Ammon's horn (tissue), 1 donor: ENCODE data around the gene EIF5.

Experiments used
- DNase-seq: peaks from one replicate; pipeline ENCODE4 v3.0.0-alpha.2; 2016; ENCODE audit warnings: low spot score

The EIF5 gene

DNA sequence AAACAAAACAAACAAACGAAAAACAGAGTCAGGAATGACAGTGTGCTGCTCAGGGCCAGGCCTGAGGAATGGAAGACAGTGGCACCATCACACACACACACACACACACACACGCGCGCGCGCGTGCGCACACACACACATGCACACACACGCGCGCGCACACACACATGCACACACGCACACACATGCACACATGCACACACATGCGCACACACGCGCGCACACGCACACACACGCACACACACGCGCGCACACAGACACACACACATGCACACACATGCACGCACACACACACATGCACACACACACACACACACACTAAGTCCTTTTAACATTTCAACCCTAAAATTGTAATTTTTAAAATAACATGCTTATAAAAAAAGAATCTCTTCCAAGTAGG, 38.0 kb downstream of the EIF5 start:
- DNase-seq = no peak

DNA sequence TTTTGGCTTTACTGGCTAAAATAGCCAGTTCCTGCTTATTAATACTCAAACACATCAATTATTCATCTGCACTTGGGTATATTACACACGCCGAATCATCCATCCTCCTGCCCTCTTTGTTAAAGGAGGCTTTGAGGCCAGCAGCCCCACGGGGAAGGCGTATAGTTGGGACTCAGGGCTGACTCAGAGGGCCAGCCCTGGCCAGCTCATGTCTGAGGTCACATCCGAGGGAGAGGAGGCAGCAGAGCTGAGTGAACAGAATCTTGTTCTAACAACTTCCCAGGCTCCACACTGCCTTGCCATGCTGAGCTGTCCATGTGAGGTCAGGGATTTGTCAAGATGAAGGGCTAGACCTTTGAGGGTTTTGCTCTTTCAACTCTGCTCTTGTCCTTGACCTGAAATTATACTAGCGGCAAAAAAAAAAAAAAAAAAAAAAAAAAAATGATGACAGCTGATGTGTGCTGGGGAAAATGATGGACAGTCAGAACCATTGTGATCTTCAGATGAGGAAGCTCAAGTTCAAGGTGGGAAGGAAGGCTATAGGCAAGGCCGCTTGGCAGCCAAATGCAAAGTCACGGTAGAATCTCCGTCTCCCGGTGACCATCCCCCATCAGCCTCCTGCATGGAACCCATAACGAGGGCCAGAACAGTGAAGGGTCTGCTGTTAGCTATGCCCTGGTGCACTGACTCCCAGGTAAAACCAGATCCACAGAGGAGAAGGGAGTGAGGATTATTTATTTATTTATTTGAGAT, 38.7 kb downstream of the EIF5 start:
- no peak for DNase-seq

DNA sequence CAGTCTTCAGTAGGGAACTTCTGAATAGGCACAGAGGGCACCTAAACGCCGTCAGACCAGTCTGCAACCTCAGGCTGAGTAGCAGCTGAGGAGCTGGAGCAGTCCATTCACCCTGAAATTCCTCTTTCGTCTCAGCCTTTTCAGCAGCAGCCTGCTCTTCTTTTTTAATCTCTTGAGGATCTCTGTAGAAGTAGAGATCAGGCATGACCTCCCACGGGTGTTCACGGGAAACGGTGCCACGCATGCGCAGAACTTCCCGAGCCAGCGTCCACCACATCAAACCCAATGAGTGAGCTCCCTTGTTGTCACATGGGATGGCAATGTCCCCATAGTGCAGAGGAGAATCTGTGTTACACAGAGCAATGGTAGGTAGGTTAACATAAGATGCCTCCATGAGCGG, 40.1 kb downstream of the EIF5 start:
- no peak for DNase-seq

DNA sequence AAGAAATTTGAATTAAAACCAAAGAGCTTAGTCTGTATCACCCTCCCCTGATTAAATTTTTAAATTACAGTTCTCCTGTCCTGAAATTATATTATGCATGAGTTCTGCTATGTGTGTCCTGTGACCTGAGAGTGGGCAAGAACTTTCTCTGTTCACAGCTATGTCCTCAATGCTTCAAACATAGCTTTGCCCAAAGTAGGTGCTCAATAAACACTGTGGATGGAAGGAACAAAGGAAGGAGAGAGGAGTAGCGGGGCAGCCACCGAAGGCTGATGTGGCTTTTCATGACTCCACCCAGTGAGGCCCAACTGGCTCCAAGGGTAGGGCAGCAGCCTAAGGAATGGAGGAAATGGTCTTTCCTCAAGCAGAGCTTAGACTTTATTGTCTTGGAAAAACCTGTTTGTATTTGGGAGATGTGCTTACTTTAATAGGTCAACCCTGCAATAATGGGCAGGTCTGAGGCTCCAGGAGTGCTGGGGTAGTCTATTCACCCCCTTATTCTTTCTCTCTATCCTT, 43.5 kb downstream of the EIF5 start:
- no peak for DNase-seq

DNA sequence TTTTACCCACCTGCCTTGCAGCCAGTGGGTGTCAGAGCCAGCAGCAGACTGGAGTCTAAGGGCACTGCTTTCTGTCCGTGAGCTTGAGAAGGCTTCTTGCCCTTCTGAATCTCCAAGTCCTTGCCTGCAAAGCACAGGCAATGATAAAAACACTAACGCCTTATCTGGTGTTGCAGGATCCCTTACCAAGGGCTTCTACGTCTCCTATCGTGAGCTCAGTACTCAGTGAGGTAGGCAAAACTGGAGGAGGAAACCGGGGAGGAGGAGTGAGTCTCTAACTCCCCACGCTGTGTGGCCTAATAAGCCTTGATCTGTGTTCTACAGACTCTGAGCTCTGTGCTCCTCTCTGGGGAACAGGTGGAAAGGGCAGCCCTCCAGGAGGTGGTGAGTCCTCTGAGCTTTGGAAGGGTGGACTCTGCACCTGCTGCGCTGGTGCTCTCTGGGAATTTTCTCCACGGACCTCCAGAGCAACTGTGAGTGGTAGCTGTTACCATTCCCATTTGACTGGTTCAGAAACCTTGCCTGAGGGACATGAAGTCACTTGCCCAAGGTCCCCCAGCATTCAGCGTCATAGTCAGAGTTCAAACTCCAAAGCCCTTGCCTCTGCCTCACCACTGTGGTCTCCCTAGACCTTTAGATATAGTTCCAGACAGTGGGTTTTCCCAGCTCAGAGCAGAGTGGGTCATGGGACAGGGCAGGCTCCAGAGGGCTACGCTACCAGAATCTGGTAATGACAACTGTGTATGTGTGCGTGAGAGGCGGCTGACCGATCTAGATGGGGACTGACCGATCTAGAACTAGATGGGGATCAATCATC, 44.2 kb downstream of the EIF5 start:
- DNase-seq = no peak

DNA sequence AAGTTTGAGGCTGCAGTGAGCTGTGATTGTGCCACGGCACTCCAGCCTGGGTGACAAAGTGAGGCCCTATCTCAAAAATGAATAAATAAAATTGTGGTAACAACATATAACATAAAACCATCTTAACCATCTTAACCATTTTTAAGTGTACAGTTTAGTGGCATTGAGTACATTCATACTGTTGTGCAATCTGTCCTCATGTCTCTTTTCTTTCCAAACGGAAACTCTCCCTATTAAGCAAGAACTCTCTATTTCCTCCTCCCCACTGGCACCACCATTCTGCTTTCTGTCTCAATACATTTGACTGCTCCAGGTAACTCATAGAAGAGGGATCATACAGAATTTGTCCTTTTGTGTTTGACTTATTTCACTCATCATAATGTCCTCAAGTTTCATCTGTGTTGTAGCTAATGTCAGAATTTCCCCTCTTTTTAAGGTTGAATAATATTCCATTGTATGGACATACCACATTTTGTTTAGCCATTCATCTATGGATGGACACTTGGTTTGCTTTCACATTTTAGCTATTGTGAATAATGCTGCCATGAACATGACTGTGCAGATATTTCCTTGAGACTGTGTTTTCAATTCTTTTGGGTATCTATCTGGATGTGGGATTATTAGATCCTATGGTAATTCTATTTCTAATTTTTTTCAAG, 46.8 kb downstream of the EIF5 start:
- DNase-seq = no peak

DNA sequence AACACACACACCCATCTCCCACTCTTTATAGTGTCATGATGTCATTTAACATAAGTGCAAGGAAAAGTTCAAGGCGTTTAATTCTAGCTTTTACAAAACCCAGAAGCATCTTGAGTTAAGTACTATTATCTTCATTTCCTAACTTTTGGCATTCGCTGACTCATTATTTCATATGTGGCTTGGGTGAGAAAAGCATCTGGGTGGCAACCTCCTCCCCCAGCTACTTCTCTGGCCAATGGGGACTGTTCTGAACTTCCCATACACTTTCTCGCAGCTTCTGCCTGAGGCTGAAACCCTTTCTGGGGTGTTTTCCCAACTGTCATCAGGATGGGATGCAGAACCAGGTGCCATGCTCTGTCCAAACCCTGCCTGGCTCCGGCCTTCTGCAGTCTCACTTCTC, 48.3 kb downstream of the EIF5 start:
- DNase-seq = no peak

DNA sequence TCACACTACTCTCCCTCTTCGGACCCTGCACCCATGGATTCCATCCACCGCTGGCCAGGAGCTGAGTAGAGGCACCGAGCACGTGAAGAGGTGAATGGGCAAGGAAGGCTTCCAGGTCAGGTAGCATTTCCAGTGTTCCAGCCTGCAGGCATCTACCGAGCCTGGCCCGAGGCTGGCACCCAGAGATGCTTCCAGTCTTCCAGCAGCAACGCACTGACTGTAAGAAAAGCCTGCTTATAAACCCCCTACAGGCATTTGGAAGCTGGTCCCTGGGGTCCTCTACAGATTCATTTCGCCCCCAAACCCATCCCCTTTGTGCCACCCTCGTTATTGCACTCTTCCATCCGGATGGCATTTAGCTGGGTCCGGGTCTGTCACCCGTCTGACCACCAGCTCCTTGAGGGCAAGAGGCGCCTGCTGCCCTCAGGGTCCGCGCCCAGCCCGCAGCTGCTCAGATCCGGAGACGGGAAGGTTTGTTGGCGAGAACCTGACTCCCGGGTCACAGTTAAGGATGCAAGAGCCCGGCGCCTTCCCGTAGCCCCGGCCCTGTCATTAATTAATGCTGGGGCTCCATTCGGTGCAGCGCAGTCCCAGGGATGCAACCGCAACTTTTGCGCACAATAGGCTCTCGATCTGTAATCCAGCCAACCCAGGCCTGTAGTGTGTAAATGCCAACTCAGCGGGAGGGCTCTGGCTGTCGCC, 50.6 kb downstream of the EIF5 start:
- DNase-seq = no peak

DNA sequence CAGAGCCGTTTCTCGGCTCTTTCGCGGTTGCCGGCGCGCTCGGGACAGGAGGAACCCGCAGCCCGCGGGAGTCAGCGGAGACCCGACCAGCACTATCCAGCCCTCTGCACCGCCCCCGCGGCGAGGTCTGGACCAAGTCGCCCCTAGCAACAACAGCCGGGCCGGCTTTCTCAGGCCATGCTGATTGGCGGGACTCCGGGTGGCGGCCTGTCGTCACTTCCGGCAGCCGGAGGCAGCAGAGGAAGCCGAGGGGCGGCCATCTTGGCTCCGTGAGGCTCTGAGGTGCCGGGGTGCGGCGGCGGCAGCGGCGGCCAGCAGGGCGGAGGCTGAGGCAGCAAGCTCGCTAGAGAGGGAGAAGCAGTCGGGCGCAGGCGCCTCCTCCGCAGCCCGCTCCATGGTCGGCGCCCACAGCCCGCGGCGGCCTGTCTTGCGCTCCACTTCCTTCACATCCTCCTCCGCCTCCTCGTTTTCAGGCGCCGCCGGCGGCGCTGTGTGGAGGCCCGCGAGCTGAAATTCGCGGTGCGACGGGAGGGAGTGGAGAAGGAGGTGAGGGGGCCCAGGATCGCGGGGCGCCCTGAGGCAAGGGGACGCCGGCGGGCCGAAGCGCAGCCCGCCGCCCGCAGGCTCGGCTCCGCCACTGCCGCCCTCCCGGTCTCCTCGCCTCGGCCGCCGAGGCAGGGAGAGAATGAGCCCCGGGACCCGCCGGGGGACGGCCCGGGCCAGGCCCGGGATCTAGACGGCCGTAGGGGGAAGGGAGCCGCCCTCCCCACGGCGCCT, 51.3 kb downstream of the EIF5 start, which contains the start of gene MARK3:
TSS of gene MARK3 (plus strand) at position 264 of the 777 bp plus-strand sequence. CDS start 615 bp downstream, outside the sequence.
- DNase-seq = peak; percentile 97

DNA sequence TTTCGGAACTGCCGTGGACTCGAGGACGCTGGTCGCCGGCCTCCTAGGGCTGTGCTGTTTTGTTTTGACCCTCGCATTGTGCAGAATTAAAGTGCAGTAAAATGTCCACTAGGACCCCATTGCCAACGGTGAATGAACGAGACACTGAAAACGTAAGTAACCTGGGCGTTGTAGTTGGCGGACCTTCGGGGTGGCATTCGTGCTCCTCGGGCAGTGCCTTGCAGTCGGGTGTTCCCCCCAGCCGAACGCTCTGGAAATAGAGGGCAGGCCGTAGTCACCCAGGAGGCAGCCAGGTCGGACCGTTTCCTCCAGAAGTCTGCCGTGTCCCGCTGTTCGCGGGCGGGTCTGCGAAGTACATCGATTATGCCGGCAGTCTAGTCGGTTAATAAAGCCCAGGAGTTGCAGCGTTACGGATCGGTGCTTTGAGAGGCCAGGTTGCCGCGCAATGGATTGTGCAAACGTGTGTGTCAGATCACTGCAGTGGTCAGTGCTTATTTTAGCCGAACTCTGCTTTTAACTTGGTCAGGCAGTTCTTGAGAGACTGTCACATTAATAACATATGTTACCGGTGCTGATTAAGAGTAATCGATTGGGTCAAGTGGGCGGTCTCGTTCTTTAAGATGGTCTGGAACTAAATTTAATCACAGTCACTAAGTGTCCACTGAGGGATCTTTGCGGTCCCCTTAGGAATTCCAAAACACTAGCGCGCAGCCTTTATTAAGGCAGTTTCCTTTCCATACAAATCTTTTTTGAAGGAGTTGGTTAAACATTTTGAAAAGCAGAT, 52.1 kb downstream of the EIF5 start:
- DNase-seq = no peak

DNA sequence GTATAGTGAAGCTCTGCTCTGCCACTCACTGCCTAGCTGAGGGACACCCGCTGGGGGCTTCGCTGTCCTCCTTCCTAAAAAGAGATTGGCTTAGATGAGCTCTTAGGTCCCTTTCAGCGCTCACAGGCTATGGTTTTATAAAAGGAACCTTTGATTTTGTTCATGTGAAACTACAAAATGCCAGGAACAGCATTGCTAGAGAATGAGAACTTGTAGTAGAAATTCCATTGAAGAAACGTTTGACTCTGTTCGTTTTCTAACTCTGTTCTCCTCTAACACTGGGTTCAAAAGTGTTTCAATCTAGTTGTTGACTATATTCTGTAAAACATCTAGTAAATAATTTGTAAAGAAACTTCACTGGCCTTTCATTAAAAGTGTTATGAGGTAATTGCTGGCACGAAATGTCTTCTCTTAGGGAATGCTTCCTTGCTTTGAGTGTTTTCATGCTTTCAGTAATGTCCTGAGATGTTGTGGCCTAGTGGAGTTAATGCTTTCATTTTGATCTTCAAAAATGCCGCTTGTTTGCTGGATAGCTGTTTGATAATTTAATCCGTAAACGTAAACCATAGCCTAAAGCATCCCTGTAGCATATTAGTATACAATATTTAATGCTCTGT, 52.8 kb downstream of the EIF5 start:
- no peak for DNase-seq

DNA sequence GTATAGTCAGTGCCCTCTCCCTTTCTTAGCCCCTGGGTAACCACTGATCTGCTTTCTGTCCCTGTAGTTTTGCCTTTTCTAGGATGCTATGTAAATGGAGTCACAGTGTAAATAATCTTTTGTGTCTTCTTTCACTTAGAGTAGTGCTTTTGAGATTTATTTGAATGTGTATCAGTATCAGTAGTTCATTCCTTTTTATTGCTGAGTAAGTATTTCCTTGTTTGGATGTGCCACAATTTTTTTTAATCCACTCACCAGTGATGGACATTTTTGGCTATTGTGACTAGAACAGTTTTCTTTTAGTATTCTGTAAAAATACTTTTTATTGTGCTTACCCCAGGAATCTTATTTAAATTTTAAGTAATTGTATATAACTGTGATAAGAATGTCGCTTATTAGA, 54.6 kb downstream of the EIF5 start:
- no peak for DNase-seq

DNA sequence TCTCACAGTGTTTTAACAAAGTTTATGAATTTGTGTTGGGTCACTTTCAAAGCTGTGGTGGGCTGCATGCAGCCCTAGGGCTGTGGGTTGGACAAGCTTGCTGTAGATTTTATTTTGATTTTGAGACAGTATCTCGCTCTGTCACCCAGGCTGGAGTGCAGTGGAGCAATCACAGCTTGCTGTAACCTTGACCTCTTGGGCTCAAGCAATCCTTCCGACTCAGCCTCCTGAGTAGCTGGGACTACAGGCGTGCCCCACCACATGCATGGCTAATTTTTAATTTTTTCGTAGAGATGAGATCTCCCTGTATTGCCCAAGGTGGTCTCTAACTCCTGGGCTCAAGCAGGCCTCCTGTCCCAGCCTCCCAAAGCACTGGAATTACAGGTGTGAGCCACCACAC, 56.6 kb downstream of the EIF5 start:
- DNase-seq = no peak

DNA sequence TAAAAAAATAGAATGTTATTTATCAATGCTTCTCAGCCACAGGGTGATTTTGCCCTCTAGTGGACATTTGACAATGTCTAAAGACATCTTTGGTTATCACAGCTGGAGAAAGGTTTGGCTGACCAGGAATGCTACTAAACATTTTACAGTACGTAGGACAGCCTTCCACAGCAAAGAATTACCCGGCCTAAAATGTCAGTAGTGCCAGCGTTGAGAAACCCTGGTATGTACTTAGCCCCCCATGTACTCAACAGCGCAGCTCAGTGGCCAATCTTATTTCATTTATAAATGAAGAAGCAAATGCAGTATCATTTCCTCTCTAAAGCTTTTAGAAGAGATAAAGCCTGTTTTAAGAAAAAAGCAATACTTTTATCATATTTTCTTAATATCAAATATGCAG, 57.0 kb downstream of the EIF5 start:
- peak; percentile 61 for DNase-seq

DNA sequence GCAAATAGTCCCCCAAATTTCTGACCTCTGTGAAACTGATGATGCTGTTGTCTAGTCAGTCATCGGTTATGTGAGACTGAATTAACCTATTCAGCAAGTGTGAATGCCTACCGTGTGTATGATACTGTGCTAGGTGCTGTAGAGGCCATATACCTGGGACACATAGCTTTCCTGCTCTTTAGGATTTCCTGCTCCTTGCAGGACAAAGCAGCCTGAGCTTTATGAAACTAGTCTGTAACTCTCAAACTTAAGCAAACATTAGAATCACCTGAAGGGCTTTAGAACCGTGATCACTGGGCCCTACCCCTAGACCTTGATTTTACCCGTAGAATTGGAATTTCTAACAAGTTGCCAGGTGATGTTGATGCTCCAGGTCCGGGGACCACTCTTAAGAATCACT, 58.1 kb downstream of the EIF5 start:
- no peak for DNase-seq

DNA sequence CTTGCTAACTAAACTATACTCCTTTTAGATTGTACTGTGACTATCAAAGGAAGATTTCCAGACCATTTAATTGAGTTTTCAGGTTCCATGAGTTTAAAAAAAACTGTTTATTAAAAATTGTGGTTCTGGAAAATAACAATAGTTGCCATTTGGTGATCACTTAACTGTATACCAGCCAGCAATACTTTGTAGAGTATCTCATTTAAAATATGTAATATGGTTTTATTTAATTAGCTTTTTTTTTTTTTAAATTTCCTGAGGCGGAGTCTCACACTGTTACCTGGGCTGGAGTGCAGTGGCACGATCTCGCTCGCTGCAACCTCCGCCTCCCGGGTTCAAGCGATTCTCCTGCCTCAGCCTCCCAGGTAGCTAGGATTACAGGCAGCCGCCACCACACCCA, 58.5 kb downstream of the EIF5 start:
- DNase-seq = no peak

DNA sequence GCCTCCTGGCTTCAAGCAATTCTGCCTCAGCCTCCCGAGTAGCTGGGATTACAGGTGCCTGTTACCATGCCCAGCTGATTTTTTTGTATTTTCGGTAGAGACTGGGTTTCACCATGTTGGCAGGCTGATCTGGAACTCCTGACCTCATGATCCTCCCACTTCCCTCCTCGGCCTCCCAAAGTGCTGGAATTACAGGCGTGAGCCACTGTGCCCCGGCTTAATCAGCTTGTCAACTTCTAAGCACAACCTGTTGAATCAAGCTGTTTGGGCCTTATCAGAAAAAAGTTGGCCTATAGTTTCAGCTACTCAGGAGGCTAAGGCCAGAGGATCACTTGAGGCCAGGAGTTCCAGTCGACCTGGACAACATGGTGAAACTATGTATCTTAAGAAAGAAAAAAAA, 59.0 kb downstream of the EIF5 start:
- no peak for DNase-seq

DNA sequence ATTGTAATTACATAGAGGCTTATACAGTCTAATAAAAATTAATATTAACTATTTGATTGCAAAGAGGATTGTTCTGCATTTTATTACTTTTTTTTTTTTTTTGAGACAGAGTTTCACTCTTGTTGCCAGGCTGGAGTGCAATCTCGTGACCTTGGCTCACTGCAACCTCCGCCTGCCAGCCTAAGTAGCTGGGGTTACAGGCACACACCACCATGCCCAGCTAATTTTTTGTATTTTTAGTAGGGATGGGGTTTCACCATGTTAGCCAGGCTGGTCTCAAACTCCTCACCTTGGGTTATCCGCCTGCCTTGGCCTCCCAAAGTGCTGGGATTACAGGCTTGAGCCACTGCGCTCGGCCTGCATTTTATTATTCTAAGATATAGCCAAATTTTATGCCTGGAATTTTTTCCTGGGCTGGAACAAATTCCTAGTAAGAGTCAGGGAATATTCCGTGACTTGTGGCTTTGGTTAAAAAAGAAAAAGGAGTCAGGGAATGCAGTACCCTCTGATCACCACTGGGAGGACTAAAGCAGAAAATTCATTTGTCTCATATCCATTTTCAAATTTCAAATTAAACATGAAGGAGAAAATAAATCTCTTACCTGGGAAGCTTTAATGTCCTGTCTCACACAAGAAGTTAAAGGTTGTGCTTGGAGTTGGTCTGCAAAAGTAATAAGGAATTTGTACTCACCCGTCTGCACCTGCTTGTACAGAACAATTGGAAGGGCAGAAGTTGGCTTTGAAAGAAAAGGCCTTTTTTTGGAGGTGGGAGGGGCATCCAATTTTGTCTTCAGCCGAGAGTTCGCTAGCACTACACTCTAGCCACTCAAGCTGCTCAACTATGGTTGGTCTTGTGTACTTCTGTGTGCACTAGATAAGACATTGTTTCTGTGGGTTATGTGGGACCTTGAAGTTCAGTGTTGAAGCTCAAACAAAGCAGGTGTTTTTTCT, 59.9 kb downstream of the EIF5 start:
- no peak for DNase-seq
